ENCODE measurements around the gene ITGA6.

ITGA6 gene

GRCh38 chr2:172442072-172442895 lies 14.9 kb downstream of the ITGA6 start:
- DNase-seq = peak in 1 of 2 experiments; percentile 28

- DNase-seq = no peak
These were observed 18.5 kb downstream of the ITGA6 start for GRCh38 chr2:172445851-172446250.

GRCh38 chr2:172446474-172447063 lies 19.2 kb downstream of the ITGA6 start:
- DNase-seq = no peak

- DNase-seq = no peak
These were observed 20.6 kb downstream of the ITGA6 start for GRCh38 chr2:172447811-172448493.

GRCh38 chr2:172448544-172449267 lies 21.3 kb downstream of the ITGA6 start:
- DNase-seq = no peak

GRCh38 chr2:172449911-172450550 lies 22.6 kb downstream of the ITGA6 start:
- no peak for DNase-seq

GRCh38 chr2:172451923-172452322 lies 24.5 kb downstream of the ITGA6 start:
- no peak for DNase-seq

- DNase-seq = no peak
These were observed 25.5 kb downstream of the ITGA6 start for GRCh38 chr2:172452845-172453244.

GRCh38 chr2:172454404-172455120 lies 27.2 kb downstream of the ITGA6 start:
- DNase-seq = no peak

GRCh38 chr2:172455121-172455515 lies 27.7 kb downstream of the ITGA6 start:
- no peak for DNase-seq

GRCh38 chr2:172456002-172456401 lies 28.6 kb downstream of the ITGA6 start:
- no peak for DNase-seq

GRCh38 chr2:172457536-172457935 lies 30.1 kb downstream of the ITGA6 start:
- no peak for DNase-seq

GRCh38 chr2:172458561-172459124 lies 31.3 kb downstream of the ITGA6 start:
- DNase-seq = no peak

GRCh38 chr2:172460780-172461201 lies 33.4 kb downstream of the ITGA6 start:
- DNase-seq = no peak

GRCh38 chr2:172461591-172462372 lies 34.4 kb downstream of the ITGA6 start:
- DNase-seq = peak; percentile 24 to 87

- no peak for DNase-seq
These were observed 35.0 kb downstream of the ITGA6 start for GRCh38 chr2:172462373-172462848.

- DNase-seq = no peak
These were observed 35.5 kb downstream of the ITGA6 start for GRCh38 chr2:172462849-172463381.

- DNase-seq = no peak
These were observed 37.2 kb downstream of the ITGA6 start for GRCh38 chr2:172464400-172465129.

Data from NCI-H526 (cell line).